Measurements from ENCODE around the gene NOL4. TPM values are rescaled to one million over a fixed set of nuclear protein-coding genes. Genes with fewer than 3 reads are reported as not detected.
"Not testable (repeated sequence)": the region's sequence is repeated elsewhere in the genome, so short reads cannot be mapped to it uniquely, and the experiment has no call there.

The NOL4 gene, protein sequence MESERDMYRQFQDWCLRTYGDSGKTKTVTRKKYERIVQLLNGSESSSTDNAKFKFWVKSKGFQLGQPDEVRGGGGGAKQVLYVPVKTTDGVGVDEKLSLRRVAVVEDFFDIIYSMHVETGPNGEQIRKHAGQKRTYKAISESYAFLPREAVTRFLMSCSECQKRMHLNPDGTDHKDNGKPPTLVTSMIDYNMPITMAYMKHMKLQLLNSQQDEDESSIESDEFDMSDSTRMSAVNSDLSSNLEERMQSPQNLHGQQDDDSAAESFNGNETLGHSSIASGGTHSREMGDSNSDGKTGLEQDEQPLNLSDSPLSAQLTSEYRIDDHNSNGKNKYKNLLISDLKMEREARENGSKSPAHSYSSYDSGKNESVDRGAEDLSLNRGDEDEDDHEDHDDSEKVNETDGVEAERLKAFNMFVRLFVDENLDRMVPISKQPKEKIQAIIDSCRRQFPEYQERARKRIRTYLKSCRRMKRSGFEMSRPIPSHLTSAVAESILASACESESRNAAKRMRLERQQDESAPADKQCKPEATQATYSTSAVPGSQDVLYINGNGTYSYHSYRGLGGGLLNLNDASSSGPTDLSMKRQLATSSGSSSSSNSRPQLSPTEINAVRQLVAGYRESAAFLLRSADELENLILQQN
- polyA plus RNA-seq (ENCODE audit: insufficient read length in 4 of 4), result 1 to 10 TPM in 3 of 4 donors, under 1 TPM in 1; 0.25 to 4.1 (median 1.9) TPM

DNA sequence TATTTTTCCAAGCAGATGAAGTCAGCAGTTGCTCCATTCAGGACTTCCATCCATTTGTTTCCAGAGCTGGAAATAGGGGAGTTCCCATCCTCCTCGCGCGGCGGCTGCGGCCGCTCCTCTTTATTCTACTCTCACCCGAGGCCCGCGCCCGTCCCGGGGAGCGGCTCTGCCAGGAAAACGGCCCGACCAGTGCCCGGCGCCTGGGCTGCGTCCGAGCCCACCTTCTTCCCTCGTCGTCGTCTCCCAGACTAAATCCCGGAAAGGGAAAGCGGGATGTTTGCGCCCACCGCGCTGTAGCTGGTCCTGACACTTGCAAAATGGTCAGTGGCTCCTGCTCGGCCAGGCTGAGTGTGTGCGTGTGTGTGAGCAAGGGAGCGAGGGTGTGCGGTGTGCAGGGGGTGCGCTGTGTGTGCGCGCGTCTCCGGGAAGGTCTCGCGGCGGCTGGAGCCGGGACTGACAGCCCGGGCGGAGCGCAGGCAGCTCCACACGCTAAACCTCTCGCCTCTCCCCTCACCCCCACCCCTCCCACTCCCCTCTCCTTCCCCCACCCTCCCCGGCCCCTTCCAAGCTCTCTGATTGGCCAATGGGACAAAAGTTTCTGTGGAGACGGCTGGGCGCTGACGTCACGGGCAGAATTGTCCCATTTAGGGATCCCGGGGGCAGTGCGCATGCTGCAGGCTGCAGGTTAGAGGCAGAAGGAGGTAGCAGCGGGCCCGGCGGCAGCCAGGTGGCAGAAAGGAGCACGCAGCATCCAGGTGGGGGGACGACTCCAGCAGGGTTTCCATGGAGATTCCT is at the start of gene NOL4:
Gene NOL4, minus strand, starts transcription at position 491 of the 795 bp plus-strand sequence. CDS start 1,660 bp downstream, outside the sequence.
- peak in 3 of 4 donors; percentile 64 to 77 (median 64) for DNase-seq (ENCODE audit: low read depth in 4 of 4, low spot score in 3 of 4)

DNA sequence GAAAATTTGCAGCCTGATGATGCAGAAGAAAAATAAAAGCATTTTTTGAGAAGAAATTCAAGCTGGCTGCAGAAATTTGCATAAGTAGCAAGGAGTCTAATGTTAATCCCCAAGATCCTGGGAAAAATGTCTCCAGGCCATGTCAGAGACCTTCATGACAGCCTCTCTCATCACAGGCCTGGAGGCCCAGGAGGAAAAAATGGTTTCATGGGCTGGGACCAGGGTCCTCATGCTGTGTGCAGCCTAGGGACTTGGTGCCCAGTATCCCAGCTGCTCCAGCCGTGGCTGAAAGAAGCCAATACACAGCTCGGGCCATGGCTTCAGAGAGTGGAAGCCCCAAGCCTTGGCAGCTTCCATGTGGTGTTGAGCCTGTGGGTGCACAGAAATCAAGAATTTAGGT is 41.3 kb upstream of the NOL4 start:
- not testable (repeated sequence) for DNase-seq (ENCODE audit: low read depth in 4 of 4, low spot score in 3 of 4)

DNA sequence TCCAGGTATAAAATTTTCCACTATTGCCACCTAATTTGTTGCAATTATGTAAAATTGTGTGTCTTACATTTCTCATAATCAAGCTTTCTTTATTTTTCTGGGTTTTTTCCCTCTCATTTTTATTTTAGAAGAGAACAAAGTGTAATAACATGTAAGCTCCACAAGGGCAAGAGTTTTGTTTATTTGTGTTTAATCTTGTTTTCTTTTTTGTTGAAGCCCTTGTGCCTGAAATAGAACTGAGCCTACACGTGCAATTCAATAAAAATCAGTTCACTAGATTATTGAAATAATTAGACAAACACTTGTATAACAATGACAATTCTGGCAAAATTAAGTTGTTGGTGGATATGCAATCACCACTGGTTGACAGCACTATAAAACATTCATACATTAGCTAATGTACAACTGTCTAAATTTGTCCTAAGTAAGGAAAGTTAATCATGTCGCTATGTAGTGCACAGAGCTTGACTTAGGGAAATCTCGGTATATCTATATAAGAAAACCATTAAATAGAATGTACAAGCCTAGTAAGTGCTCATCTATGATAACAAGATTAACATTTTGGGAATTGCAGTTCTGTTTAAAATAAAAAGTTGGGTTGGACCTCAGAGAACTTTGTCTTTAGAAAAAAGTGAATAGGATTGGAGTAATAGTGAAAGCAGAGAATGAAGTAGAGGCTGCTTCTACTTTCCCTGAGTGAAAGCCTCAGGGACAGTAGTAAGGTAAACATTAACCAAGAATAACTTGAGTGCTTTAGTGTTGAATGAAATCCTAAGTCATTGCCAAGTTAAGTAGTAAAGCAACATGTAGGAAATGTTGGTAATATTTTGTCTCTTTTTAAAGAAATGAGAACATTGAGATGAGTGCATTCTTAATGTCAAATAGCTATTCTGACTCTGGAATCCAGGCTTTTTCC is 37.4 kb upstream of the NOL4 start:
- DNase-seq (ENCODE audit: low read depth in 4 of 4, low spot score in 3 of 4), result peak in 1 of 4 donors; percentile 4

DNA sequence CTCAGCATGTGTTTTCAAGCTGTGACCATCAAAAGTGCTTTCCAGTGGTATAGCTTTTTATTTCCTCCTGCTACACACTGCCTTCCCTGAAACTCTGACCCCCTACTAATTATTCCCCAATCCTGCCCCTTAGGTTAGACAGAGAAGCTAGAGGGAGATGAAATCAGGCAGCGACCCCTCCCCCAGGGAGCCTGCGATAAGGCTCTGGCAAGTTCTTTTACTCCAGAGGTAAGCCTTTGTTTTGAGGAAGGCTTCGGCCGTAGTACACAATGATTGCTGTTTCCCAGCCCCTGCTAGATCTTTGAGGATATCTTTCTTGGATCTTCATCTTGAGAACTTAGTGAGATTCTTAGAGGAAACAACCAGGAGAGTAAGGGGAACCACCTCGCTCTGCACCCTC is 33.5 kb upstream of the NOL4 start:
- DNase-seq (ENCODE audit: low read depth in 4 of 4, low spot score in 3 of 4), result no peak

DNA sequence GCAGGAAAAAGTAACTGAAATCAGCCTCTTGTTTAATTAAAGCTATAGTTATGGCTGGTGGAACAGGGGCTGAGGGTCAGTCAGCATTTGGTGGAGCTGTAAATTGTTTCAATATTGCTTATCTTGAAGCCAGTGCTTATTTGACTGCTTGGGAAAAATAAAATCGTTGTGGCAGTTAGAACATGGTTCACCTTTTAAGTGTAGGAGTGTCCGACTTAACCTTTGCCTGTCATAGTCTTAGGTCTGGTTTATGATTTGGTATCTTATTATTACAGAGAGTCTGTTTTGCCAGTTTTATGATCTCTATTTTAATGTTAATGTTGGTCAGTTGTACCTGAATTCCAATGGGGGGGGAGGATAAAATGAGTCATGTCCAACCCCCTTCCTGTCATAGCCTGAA is 27.2 kb upstream of the NOL4 start:
- DNase-seq (ENCODE audit: low read depth in 4 of 4, low spot score in 3 of 4), result no peak

DNA sequence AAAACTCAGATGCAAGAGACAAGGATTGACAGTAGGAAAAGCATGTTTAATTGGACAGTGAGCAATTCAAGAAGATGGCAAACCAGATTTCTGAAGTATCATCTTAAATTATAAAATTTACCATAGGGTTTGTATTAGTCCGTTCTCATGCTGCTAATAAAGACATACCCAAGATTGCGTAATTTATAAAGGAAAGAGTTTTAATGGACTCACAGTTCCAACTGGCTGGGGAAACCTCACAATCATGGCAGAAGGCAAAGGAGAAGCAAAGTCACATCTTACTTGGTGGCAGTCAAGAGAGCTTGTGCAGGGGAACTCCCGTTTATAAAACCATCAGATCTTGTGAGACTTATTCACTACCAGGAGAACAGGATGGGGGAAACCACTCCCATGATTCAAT is 24.0 kb upstream of the NOL4 start:
- no peak for DNase-seq (ENCODE audit: low read depth in 4 of 4, low spot score in 3 of 4)

DNA sequence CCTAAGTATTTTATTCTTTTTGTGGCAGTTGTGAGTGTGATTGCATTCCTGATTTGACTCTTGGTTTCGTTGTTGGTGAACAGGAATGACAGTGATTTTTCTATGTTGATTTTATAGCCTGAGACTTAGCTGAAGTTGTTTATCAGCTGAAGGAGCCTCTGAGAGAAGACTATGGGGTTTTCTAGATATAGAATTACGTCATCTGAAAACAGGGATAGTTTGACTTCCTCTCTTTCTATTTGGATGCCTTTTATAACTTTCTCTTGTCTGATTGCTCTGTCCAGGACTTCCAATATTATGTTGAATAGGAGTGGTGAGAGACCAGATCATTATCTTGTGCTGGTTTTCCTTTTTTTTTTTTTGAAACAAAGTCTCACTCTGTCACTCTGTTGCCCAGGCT is 18.0 kb upstream of the NOL4 start:
- no peak for DNase-seq (ENCODE audit: low read depth in 4 of 4, low spot score in 3 of 4)

DNA sequence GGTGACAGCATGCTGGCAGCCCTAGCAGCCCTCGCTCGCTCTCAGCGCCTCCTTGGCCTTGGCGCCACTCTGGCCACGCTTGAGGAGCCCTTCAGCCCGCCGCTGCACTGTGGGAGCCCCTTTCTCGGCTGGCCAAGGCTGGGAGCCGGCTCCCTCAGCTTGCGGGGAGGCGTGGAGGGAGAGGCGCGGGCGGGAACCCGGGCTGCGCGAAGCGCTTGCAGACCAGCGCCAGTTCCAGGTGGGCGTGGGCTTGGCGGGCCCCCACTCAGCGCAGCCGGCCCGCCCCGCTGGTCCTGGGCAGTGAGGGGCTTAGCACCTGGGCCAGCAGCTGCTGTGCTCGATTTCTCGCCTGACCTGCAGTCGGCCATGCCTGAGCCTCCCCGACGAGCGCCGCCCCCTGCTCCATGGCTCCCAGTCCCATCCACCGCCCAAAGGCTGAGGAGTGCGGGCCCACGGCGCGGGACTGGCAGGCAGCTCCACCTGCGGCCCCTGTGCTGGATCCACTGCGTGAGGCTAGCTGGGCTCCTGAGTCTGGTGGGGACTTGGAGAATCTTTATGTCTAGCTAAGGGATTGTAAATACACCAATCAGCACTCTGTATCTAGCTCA is 9.2 kb upstream of the NOL4 start:
- not testable (repeated sequence) for DNase-seq (ENCODE audit: low read depth in 4 of 4, low spot score in 3 of 4)

DNA sequence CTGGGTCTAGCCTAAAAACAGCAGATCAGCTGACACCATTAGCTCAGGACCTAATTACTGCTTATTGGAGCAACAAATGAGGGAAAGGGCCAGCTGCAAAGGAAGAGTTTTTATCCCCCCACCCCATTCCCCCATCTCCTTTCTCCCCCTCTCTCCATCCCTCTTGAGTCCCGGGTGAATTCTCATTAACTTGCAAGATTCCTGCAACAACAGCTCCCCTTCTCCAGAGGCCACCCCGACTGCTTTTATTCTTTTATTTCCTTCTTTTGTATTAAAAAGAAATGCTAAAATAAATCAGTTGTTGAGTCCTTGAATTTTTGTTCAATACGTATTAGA is 473 bp upstream of the NOL4 start:
- DNase-seq (ENCODE audit: low read depth in 4 of 4, low spot score in 3 of 4), result no peak

DNA sequence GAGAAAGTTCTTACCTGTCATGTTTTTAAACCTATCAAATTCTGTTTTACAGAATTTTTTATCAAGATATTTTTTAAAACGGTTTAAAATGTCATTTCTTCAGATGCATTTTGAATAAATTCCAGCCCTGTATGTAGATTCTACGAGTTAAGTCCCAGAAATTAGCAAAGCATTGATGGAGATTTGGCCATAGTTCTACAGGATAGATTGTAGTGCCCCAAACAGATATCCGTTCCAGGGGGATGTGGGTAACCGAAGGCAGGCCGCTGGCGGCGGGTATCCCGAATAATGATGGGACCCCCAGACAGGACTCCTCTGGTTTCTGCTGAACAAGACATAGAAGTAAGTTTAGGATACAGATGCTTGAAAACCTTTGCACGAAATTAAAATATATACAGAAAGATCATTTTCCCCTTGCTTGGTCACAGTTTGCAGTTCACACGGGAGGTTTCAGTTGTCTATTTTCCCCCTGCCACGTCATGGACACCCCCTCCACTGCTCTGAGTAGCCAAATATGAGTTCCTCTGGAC is 755 bp downstream of the NOL4 start:
- no peak for DNase-seq (ENCODE audit: low read depth in 4 of 4, low spot score in 3 of 4)

DNA sequence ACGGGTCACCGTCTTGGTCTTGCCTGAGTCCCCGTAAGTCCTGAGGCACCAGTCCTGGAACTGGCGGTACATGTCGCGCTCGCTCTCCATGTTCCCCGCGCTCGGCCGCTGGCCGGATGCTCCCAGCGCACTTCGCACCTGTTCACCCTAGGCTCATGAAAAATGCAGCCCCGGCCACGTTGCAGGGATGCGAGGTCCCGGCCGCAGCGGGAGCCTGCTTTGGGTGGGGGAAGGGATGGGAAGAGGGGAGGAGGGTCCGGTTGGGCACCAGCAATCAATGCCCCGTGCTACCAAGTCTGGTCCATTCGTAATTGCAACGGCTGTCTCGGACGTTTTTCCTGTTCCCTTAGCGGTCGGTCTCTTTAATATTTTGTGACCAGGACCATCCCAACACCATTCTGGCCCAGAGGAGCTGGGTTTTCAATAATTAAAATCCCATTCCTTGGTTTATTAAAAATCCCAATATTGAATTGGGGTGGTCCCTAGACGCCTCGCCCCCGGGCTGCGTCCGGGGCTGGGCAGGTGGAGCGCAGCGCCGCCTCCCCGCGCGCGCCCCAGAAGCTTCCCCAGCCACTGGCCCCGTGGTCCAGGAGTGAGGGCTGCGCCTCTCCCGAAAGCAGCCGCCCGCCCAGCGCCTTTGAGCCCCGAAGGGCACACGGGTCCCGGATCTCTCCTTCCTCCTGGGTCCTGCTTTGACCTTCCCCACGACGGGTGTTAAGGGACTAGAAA is 1.4 kb downstream of the NOL4 start:
- DNase-seq (ENCODE audit: low read depth in 4 of 4, low spot score in 3 of 4), result peak in 1 of 4 donors; percentile 10

DNA sequence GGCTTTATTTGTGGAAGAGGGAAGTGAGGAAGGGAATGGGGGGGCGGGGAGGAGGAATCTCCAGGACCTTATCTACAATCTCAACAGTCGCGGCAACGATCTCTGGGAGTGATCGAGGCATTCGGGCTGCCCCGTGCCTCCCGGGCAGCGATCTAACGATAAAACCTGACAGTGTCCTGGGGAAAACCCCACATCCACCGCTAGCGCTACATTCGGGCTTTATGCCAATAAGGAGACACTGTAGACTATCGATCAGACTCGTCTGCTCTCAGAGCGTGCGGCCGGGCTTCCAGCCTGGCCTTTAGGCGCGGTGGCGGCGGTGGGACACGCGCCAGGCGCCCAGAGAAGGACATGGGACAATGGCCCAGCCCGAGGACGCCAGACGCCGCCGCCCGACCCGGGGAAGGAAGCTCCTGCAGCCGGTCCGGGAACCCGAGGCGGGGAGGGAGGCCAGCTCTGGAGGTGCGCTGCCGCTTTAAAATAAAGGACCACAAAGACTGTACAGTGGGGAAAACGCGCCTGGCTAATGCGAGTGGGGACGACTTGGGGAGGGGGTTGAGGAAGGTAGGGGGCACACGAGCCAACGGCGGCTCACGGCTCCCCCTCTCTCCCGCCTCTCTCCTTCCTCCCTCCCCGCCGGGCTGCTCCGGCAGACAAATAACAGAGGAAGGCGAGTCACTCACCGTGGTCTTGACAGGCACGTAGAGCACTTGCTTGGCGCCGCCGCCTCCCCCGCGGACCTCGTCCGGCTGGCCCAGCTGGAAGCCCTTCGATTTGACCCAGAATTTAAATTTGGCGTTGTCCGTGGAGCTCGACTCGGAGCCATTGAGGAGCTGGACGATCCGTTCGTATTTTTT is 2.2 kb downstream of the NOL4 start:
- DNase-seq (ENCODE audit: low read depth in 4 of 4, low spot score in 3 of 4), result peak in 1 of 4 donors; percentile 5

DNA sequence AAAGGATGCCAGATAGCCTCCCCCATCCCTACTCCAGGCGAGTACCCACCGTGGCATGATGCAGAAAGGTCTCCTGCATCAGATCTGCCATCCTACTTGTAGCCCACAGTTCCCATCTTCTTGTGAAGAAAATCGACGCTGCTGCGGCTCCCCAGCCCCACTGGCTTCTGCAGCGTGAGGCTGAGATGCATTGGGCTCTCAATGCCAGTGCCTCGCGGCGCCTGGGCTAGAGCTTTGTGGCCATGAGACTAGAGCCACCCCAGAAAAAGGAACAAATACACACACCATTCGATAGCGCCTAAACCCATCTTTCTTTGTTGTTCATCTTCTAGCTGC is 2.8 kb downstream of the NOL4 start:
- peak in 1 of 4 donors; percentile 2 for DNase-seq (ENCODE audit: low read depth in 4 of 4, low spot score in 3 of 4)

DNA sequence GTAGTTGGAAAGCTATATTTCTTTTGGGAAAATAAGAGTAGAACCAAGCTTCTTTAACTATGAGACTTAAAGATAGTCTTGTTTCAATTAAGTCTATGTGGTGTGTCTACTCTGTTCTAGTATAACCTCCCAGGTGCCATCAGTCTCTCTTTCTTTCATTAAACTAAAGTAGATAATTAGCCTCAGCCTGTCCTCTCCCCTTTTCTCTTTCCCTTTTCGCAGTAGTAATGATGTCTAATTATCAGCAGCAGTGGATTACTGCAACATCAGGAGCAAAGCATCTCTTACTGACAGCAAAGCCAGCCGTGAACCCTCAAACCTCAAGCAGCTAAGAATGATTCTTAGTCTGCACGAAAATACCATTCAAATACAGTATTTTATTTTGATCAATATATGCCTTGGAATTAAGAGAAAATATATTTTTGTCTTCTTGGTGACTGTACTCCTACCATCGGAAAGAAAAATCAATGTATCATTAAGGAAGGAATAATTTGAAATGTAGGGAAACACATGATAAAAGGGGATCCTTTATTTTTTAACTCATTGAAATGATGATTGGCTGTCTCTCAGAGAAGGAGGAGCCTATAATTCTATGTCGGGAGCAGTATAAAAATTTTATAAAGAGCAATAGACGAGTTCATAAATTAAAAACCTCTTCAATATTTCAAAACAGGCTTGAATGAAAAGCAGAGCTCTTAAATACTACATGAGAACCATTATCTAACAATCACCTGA is 4.5 kb downstream of the NOL4 start:
- DNase-seq (ENCODE audit: low read depth in 4 of 4, low spot score in 3 of 4), result no peak

DNA sequence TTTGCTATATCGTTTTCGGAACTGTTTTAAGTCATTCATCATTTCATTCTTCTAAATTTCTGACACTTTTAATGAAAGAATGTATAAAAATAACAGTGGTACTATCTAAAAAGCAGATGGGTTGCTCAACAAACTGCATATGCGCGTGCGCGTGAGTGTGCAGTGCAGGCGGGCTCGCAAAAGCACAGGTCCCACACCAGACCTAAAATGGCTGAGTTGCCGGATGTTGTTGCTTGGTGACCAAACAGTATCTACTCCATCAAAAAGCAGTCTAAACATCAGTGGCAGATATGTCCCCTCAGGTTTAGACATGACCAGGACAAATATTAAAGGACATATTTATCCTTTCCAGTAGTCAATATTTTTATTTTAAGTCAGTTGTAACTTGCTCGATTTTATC is 5.1 kb downstream of the NOL4 start:
- DNase-seq (ENCODE audit: low read depth in 4 of 4, low spot score in 3 of 4), result no peak

DNA sequence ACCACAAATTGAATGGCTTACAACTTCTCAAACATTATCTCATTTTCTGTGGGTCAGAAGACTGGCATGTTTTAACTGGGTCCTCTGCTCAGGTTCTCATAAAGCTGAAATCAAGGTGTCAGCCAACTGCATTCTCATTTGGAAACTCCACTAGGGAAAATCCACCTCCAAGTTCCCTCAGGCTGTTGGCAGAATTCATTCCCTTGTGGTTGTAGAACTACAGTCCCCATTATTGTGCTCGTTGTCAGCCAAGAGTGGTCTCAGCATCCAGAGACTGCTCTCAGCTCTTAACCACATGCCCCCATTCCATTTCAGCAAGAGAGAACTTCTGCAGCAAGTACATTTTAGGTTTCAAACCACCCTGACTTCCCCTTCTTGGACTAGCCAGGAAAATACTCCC is 12.2 kb downstream of the NOL4 start:
- no peak for DNase-seq (ENCODE audit: low read depth in 4 of 4, low spot score in 3 of 4)

DNA sequence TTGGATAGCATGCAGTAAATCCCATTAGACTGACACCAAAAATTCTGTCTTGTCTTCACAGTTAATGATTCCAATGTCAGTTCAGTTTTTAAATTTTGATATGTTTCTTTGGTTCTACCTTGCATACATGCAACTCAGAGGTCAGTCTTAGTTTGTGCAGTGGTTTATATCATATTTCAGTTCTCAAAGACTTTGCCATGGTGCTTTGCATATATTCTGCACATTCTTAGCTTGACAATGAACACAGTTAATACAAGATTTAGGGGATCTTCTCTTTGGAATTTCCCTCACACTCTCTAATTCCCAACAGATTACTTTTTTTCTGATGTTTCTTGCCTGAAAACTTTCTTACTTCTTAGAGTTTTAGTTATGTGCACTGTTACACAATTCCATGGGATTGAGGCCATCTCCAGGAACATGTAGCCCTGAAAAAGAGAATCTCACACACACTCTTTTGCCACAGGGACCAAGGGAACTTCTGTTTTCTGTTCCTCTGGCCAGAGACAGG is 17.3 kb downstream of the NOL4 start:
- no peak for DNase-seq (ENCODE audit: low read depth in 4 of 4, low spot score in 3 of 4)
